ENCODE results near the gene ETHE1. TPM values are rescaled to one million over a fixed set of nuclear protein-coding genes. Genes with fewer than 3 reads are reported as not detected.

ETHE1 gene
- total and polyA plus RNA-seq, 2 donors (not counting 1 experiment from before 2014, with no cell fraction given): 16.0 to 39.4 TPM

DNA sequence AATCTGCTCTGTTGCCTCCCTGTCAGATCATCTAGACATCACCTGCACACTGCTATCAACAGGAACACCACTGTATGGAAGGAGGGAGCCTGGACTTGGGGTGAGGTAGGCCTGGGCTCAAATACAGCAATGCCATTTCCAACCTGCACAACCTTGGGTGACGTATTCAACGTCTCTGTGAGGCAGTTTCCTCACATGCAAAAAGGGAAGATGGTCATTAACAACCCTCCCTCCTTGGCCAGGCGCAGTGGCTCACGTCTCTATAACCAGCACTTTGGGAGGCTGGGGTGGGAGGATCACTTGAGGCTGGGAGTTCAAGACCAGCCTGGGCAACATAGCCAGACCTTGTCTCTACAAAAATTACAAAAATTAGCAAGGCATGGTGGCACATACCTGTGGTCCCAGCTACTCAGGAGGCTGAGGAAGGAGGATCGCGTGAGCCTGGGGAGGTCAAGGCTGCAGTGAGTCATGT is 35.3 kb upstream of the ETHE1 start:
- peaks cover 42 to 52% of the 10 kb centered on the region in 2 donors for H3K4me1 ChIP-seq (ENCODE audit: control insufficient read depth in 2 of 2, insufficient read depth in 2 of 2, low read length in 2 of 2)
- H3K9ac ChIP-seq (ENCODE audit: low read length): peak overlapping the region; percentile 38
- DNase-seq: peak; percentile 67
- H3K9me3 ChIP-seq (ENCODE audit: control extremely low read depth in 1 of 3, control insufficient read depth in 2 of 3, insufficient read depth in 1 of 3, low read length in 2 of 3): peaks cover 0 to 11% (median 0%) of the 10 kb centered on the region in 3 donors
- Mint-ChIP-seq H3K4me1 (peaks cover 56% of the 10 kb centered on the region), H3K4me3 (peak overlapping the region; percentile 68), H3K27ac (peak overlapping the region; percentile 99), H3K27me3 (no peaks in the 10 kb centered on the region), H3K9me3 (ENCODE audit: insufficient read depth) (no peaks in the 10 kb centered on the region)
- H3K79me2 ChIP-seq (ENCODE audit: control insufficient read depth, insufficient read depth, low read length): peaks cover 25% of the 10 kb centered on the region
- peak overlapping the region; percentile 69 for H3K4me2 ChIP-seq (replicated peaks; ENCODE audit: low read depth, low read length, poor library complexity, severe bottlenecking)
- no CpG with 5 or more reads among the region's 6 CpGs for whole genome bisulfite sequencing (ENCODE audit: insufficient coverage)
- CTCF ChIA-PET: interaction anchor here (1.2 to 1.9 kb wide), 3 partner anchors 9 to 32 kb away, joined by 3 to 7 read pairs (median 5); partner anchors contain the start of genes PINLYP and XRCC1
- intact Hi-C loops (cut with micrococcal nuclease): loop anchor here (1.0 to 2.0 kb wide), 3 partner anchors 29 to 57 kb away; partner anchors contain the start of genes IRGQ, ZNF428, ZNF575 and ZNF576
- TF ChIP-seq, protein P1, sequence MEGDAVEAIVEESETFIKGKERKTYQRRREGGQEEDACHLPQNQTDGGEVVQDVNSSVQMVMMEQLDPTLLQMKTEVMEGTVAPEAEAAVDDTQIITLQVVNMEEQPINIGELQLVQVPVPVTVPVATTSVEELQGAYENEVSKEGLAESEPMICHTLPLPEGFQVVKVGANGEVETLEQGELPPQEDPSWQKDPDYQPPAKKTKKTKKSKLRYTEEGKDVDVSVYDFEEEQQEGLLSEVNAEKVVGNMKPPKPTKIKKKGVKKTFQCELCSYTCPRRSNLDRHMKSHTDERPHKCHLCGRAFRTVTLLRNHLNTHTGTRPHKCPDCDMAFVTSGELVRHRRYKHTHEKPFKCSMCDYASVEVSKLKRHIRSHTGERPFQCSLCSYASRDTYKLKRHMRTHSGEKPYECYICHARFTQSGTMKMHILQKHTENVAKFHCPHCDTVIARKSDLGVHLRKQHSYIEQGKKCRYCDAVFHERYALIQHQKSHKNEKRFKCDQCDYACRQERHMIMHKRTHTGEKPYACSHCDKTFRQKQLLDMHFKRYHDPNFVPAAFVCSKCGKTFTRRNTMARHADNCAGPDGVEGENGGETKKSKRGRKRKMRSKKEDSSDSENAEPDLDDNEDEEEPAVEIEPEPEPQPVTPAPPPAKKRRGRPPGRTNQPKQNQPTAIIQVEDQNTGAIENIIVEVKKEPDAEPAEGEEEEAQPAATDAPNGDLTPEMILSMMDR (IDR thresholded peaks at IDR 0.05): no peak
- no peak for TF ChIP-seq EZH2 (IDR thresholded peaks at IDR 0.05; ENCODE audit: borderline replicate concordance, insufficient read depth, low read depth, low read length, poor library complexity, severe bottlenecking)
- H3K4me3 ChIP-seq (ENCODE audit: control extremely low read depth in 1 of 5, extremely low read depth in 1 of 5, insufficient read depth in 1 of 5, low read depth in 2 of 5, low read length in 4 of 5): peak overlapping the region in 3 of 5 experiments; percentile 7 to 45 (median 11)
- POLR2A ChIA-PET: interaction anchor here (0.6 to 1.3 kb wide), 2 partner anchors 15 to 44 kb away, joined by 5 to 7 read pairs; no protein-coding TSS in a partner anchor
- H3K36me3 ChIP-seq (replicated peaks in 1 of 2; ENCODE audit: control extremely low read depth in 1 of 2, control insufficient read depth in 1 of 2, extremely low read depth in 1 of 2, insufficient read depth in 2 of 2, low read length in 1 of 2): peaks cover 3 to 12% of the 10 kb centered on the region in 2 experiments
- peak overlapping the region; percentile 47 for H2AFZ ChIP-seq (ENCODE audit: insufficient read depth, low read depth, low read length, poor library complexity, severe bottlenecking)
- H3K27ac ChIP-seq (ENCODE audit: low read length in 2 of 2): peak overlapping the region; percentile 92
- H3K27me3 ChIP-seq (replicated peaks in 1 of 4; ENCODE audit: control extremely low read depth in 1 of 4, control insufficient read depth in 3 of 4, insufficient read depth in 4 of 4, low read length in 3 of 4): no peaks in the 10 kb centered on the region
- no peaks in the 10 kb centered on the region for H4K20me1 ChIP-seq (ENCODE audit: control insufficient read depth, insufficient read depth, low read length, poor library complexity, severe bottlenecking)
- ATAC-seq (ENCODE audit: low read depth): no peak

All from B cell (primary cell).